Stimulated activated CD4-positive, alpha-beta T cell treated with anti-CD3 and anti-CD28 coated beads, TNF-alpha, amount 100 ng/mL, for 48 hours (primary cell): ENCODE measurements around the gene TTC39B.
A peak's percentile ranks its signal among the peaks of the same experiment; 100 is the strongest.

Experiments
- DNase-seq, 3 donors: peaks; one replicate each; pipeline ENCODE4 v3.0.0-alpha.2; 2020; ENCODE audit warnings: low read depth in 3 of 3

The TTC39B gene

DNA sequence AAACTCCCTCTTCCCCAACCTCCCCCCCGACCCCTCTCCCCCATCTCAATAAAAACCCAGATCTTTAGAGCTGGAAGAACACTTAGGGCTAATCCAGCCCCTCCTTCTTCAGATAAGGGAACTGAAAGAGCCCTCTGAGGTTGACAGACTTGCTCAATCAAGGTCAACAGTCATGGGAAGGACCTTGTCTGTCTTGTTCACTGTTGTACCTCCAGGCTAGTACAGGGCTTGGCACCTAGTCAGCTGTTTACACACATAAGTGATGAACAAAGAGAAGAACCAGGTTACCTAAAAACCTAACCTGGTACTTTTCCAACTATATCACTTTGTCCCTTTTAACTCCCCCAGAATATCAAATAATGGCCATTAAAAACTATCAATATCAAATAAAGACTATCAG lies 2.4 kb downstream of the TTC39B start:
- DNase-seq, result no peak

DNA sequence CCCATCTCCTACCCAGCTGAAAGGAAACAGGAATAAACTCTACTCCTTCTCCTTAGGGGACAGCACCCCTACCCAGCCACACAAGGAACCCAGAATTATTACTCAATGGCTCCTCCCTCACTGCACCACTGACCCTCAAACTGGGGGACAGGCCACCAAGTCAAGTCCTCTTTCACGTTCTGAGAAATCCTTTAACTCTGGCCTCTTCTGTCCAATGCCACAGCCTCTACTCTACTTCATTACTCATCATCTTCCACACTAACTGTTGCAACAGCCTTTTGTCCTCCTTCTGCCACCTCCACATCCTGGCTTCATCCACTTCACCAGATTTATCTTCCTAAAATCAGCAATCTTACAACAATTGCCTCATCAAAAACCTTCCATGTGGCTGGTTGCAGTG lies 6.8 kb downstream of the TTC39B start:
- no peak for DNase-seq

DNA sequence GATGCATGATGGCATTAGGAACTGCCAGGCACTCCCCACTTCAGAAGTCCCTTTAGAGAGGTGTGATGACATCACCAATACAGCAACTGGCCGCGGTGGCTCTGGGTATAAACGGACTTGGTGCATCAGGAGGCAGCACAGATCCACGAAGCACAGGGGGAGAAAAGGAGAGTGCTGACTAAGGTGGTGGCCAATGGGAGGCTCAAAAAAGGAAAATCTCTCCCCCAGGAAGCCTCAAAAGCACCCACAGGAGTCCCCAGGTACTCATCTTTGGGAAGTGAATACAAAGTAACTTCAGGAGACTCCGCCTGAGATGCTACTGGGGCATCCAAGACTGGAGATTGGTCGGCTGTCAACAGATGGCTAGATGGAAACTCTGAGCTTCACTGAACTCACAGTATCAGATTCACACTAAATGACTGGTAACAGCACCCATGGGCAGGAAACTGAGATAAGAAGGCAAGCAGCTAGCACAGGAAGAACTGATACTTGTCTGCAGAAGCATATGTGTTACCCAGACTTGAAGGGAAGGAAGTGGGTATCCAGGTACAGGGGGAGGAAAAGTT lies 7.6 kb downstream of the TTC39B start:
- peak; percentile 39 to 60 (median 47) for DNase-seq

DNA sequence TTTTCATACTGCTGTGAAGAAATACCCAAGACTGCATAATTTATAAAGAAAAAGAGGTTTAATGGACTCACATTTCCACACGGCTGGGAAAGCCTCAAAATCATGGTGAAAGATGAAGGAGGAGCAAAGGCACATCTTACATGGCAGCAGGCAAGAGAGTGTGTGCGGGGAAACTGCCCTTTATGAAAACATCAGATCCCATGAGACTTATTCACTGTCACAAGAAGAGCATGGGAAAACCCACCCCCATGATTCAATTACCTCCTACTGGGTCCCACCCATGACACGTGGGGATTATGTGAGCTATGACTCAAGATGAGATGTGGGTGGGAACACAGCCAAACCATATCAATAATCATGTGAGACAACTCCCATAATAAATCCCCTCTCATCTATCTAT lies 8.7 kb downstream of the TTC39B start:
- DNase-seq, result no peak

DNA sequence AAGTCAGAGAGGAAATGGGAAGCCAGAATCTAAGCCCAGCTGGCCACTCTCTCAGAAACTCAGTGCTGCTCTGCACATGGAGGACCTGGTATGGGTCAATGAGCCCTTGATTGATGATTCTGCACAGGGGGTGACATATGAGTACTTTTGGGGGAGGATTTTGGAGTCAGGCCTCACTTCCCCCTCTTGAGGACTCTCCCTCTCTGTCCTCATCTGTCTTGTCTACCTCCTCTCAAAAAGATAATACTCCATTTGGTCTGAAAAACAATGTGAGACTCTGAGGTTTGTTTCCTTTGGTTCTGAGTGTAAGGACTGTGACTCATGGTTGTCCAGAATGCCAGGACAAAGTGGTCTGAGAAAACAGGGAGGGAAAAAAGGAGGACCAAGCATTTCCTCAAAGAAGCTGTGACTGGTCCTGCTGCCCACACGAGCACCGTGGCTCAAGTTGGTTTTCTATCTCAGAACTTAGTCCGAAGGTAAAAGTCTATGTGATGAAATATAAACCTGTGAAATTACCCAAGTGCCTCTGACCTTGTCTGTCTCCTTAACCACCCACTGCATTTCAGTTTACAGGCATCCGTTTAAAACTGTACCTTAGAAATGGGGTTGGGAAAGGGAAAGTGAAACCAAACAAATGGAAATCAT lies 11.1 kb downstream of the TTC39B start:
- no peak for DNase-seq

DNA sequence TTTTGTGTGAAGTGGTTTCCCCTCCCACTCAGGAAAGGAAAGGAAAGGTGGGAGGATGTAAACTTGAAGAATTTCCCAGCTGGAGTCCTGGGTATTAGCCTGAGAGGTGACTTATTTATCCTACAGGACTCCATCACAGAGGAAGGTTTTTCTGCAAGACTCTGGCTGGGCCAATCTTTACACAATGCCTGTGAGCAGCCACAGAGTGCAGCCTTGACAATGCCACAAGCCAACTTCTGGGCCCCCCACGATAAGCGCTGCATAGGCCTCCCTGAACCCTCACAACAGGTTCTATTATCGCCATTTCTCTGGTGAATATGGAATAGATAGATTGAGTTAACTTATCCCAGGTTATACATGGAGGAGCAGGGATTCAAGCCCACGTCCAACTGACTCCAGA lies 12.4 kb downstream of the TTC39B start:
- DNase-seq, result no peak

DNA sequence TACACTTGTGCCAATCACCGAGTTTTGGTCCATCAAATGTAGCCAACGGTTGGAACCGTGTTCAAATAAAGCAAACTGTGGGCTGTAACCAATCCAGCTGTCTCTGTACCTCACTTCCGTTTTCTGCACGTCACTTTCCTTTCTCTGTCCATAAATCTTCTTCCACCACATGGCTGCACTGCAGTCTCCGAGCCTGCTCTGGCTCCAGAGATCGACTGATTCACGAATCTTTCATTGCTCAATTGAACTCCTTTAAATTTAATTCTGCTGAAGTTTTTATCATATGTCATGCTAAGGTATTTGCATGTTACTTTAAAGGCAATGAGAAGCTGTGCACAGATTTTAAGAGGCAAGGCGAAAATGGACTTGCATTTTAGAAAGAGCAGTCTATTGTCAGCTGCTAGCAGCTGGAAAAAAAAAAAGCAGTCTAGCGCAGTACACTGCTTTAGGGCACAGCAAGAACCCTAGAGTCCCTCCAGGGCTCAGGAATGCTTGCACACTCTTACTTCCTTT lies 13.2 kb downstream of the TTC39B start:
- no peak for DNase-seq

DNA sequence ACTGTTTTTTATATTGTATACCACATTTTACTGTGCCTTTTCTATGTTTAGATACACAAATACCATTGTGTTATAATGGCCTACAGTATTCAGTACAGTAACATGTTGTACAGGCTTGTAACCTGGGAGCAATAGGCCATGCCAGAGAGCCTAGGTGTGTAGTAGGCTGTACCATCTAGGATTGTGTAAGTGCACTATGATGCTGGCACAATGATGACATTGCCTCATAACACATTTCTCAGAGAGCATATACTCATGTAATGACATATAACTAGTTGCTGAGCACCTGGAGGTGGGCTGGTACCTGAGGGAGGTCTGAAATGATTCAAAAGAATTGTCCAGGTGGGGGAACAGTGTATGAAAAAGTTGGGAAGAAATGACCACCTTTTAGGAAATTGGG lies 13.9 kb downstream of the TTC39B start:
- no peak for DNase-seq

DNA sequence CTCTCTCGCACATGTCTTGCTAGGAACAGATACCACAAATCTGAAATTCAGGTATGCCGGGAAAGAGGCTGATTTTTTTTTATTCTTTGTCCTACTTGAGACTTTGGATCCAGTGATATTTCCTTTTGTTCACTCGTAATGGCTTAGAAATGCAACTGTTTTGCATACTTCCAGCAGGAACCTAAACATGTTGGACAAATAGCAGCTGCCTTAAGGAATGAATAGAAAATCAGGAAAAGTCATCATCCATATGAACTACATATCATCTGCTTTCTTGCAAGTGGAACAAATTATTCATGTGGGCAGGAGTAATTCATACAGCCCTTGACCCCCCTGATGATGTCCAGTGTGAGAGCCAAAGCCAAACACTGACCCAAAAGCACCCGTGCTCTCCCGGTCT lies 17.4 kb downstream of the TTC39B start:
- DNase-seq, result no peak

DNA sequence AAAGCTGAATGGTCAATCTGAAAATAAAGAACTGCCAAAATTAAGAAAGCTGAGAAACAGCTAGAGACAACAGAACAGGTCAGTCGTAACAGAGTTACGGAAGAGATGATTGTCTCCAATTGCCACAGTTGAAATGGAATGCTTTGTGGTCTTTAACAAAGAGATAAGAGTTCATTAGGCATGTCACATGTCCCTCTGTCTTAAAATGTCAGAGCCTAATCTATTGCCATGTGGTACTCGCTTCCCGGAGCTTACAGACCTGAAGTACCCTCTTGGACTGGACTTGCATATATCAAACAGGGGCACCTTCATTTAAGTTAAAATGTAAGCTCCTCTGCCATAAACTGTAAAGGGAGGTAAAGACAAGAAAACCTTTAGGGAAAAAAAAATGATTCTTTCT lies 19.7 kb downstream of the TTC39B start:
- no peak for DNase-seq

DNA sequence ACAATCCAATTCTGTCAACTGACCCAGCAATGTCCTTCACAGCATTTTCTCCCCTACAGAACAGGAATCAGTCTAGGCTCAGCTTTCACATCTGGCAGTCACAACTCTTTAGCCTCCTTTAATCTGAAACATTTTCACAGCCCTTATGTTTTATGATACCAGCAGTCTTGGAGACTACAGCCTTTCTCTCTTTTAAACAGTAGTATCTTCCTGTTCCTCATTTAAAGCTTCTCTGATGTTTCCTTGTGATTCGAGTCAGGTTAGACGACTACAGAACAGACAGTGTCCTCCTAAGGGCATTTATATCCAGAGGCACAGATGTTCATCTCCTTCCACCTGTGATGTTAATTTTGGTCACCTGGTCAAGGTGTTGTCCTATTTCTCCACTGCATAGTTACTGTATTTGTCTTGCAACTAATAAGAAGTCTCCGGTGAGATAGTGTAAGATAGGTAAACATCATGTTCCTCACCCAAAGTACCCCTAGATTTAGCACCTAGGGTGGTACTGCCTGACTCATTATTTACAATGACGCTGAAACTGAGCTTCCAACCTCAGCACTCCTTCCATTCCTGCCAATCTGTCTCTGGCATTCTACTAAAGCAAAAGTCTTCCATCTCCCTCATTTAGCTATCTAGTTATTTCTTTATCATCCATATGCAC lies 20.7 kb downstream of the TTC39B start:
- DNase-seq, result no peak

DNA sequence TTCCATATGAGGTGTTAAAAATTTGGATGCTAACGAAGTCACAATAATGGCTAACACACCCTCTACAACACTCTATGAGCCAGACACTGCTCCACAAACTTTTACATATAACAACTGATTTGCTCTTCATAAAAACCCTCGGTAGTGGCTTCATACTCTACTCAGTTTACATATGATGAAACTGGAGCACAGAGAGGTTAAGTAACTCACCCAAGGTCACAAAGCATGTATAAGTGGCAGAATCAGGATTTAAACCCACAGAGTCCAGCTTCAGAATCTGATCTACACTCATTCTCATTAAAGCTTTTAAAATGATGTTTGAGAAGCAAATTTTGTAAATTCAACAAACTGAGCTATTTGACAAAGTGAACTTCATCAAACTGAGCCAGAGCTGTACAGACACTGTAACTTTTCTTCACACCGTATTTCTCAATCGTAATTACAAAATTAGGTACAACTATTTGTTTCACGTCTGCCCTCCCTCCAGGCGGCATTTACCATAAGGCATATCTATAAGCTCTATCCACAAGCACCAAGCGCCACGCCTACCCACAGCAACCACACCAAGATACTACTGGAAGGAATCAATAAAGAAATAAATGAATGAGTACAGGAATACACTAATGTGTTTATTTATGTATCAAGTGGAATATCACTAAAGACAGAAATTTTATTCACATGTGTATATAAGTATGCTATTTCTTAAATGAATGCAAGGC lies 24.3 kb downstream of the TTC39B start:
- no peak for DNase-seq

DNA sequence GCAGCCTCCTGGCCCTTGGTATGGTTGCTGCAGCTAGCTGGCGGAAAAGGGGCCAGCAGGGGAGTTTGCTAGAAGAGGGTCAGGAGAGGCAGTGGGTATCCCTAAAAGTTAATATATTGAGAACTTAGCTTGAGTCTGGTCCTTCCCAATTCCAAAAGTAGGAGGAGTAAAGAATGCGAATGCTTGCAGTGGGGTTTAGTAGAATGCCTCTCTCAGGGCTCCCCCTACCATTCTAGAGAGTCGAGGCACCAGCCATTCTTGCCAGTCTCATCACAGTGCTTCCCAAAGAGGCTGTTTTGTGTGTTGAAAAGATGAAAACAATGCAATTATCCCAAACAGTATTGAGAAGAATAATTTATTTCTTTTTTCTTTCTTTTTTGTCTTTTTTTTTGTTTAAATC lies 26.4 kb downstream of the TTC39B start:
- DNase-seq, result no peak

DNA sequence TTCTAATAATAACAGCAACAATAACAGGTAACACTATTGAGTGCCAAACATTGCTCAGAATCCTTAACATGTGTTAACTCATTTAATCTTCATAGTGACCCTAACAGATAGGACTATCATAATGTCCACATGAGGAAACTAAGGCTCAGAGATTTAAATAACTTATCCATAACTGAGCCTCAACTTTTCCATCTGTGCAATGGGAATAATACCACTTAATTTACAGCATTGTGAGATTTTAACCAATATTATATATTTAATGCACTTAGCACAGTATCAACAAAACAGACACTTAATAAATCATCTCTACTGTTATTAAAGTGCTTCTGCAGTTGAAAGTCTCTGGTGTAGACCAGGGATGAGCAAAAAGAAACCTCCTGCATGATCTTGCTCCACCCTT lies 28.2 kb downstream of the TTC39B start:
- DNase-seq, result no peak

DNA sequence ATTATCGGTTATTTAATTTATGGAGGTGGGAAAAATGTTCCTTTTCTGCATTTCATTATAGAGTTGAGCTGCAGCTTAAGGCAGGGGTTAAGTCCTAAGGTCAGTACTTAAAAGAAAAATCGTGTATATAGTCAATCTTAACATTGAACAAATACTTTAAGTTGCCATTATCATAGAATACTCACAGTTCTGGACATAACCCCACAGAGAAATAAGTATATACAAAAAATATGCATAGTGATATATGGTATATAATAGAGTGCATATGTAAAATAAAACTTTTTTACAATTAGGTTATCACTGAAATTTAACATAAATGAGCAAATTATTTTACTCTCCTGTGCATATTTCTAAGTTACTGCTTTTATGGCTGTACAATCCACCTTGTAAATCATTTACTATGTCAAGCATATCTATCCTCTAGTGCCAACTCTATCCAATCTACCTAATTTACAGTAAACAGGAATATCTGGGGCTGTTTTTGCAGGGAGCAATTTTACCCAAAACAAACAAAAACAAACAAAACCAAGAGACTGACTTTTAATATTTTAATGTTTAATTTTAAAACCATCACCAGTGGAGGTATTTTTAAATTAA lies 28.8 kb downstream of the TTC39B start:
- DNase-seq, result no peak

DNA sequence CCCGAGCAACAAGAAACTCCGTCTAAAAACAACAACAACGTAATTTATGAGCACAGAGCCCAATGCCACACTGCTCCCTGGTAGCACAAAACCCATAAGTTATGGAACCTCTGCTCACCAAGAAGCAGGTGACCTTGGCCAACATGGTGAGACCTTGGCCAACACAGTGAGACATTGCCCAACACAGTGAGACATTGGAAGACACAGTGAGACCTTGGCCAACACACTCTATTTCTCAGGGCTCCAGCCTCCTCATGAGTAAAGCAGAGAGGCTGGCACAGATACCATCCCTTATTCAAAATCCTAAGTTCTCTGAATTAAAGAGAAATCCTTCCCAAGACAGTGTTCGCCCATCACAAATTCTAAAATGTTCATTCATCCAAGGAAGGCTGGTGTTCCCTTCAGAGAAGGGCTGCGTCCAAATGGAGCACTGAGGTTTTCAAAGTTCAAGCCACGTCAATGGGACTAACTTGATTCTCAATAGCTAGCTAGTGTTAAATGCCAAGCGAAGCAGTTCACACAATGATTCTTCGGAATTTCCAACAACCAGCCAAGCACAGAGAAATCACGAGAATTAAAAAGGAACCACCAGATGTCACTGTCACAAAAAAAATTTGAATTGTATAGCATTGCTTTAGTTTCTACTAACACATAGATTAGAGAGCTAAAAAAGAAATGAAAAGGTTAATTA lies 29.5 kb downstream of the TTC39B start:
- DNase-seq, result no peak

DNA sequence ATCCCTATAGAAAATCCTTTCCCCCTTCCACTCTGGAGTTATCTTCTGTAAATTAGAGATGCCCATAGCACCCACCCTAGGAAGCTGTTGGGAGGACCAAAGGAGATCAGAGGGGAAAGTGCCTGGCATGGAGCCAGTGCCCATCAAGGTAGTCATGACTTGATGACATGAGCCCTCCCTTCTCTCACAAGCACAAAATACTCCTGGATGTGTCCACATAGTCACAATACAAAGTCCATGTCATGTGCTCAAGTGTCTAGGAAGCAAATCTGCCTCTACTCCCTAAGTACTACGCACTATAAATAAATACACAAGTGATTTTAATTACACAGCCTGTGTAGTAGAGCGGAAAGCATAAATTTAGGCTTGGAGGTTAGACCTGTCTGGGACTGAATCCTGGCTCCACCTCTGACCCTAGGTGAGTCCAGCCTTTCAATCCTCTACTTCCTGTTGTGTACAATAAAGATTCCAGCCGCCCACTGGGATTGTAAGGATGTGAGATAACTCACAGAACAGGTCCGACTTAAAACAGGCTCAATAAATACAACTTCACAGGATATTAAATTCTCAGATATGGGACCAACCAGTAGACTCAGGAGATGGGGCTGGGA lies 30.6 kb downstream of the TTC39B start:
- DNase-seq, result no peak

DNA sequence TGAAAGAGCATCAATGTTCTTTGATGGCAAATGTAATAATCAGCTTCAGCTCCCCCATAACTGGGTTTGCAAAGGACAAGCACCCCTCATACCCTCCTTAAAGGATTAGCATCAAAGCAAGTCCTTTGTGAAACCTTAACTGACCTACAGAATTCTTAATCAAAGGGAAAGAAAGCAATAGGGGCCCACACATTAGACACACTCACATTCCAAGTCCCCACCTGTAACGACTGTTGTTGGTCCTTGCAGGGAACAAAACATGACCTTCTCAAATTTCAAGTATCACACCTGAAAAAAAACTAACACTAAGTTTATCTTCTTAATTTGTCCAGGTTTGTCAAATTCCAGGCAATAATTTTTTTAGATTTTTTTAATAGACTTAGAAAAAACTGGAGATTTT lies 32.6 kb downstream of the TTC39B start:
- no peak for DNase-seq

DNA sequence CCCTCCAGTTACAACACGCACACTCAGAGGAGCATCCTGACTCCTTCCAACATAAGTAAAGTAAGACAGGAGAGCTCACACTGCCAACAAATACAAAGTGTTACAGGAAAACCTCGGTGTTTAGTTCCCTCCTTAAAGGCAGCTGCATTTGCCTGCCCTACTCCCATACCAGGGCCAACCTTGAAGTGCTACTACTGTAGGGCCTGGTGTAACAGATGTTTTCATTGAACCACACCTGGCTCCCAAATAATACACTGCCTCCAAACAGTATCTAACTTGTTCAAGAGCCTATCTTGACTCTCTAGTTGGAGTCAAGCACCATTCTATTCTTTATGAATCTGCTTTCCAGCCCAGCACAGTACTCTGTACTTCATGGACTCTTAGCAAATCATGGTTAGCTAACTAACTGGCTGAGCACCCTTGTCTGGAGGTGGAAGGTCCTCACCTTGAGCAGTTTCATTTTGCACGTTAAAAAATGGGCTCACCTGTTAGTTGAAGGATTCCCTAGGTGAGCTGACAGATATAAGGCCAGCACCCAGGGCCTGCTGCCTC lies 34.6 kb downstream of the TTC39B start:
- DNase-seq, result no peak

DNA sequence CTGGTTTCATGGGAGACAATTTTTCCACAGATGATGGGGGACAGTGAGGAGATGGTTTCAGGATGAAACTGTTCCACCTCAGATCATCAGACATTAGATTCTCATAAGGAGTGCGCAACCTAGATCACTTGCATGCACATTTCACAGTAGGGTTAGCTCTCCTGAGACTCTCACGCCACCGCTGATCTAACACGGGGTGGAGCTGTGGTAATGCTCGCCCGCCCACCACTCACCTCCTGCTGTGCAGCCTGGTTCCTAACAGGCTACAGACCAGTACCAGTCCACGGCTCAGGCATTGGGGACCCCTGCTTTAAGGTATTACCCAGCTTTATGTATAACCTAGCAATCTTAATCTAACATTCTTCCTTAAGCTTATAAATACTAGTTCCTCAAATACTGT lies 35.6 kb downstream of the TTC39B start:
- DNase-seq, result no peak

DNA sequence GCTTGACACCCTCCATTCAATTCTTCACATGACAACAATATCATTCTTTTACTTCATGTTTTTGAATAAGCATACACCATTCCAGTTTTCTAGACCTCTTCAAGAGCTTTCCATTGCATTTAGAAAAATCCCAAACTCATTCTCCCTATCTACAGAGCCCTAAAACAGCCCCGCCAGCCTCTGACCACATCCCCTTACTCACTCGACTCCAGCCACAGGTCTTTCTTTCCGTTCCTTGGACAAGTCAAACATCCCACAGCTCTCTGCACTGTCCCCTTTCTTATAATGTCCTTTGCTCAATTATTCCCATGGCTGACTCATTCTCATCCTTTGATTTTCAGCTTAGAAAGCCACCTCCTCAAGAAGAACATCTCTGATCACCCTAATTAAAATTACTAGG lies 38.2 kb downstream of the TTC39B start:
- DNase-seq, result no peak
